ENCODE results near the gene PIM2. TPM values are rescaled to one million over a fixed set of nuclear protein-coding genes. Genes with fewer than 3 reads are reported as not detected.
A peak's percentile ranks its signal among the peaks of the same experiment; 100 is the strongest.

The PIM2 gene
- total RNA-seq, 4 donors from 2014 or later: 2.3 to 3.5 (median 2.4) TPM

DNA sequence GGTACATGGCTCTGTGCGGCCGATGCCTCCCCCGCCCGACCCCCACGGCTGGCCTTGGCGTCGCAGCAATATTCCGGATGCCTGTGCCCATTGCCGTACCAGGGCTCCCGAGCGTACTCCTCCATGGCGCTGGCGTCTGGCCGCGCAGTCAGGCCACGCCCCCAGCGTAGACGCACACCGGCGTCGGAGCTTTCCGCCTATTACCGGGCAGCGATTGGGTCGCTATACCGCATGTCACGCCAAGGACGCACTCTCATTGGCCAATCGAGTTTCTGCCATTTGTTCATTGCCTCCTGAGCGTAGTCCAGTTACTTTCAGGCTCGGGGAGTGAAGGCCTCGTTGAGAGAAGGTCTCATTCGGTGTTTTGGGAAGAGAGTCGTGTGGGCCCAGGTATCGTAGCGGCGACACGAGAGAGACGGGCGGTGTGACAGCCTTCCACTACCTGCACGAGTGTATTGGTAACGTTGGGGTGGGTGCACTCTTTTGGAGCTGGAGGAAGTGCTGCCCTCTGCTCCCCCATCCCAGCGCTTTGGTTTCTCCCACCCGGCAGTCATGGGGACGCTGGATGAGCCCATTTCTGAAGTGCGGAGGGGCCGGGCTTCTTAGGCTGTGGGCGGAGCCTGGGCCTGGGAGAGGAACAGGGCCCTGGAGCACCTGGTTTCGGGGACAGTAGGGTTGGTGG, 21.1 kb downstream of the PIM2 start, which contains the start of the genes PQBP1 and TIMM17B:
Gene PQBP1, plus strand, starts transcription at position 306 of the 682 bp plus-strand sequence. CDS start 580 bp downstream, outside the sequence.
Gene TIMM17B, minus strand, starts transcription at position 144 of the 682 bp plus-strand sequence. Its CDS starts 19 bp downstream, at position 125.
- peak within 1 kb of the TSS; percentile 62 to 79 (median 72) for H3K4me3 ChIP-seq
- DNase-seq (peak; percentile 87 to 92), ATAC-seq (peak; percentile 95 to 97)
- peaks cover 0 to 15% of the 10 kb centered on the region in 2 donors for H3K36me3 ChIP-seq
- TF ChIP-seq POLR2A (IDR thresholded peaks at IDR 0.05): peak; percentile 76 to 88
- TF ChIP-seq, protein P1, sequence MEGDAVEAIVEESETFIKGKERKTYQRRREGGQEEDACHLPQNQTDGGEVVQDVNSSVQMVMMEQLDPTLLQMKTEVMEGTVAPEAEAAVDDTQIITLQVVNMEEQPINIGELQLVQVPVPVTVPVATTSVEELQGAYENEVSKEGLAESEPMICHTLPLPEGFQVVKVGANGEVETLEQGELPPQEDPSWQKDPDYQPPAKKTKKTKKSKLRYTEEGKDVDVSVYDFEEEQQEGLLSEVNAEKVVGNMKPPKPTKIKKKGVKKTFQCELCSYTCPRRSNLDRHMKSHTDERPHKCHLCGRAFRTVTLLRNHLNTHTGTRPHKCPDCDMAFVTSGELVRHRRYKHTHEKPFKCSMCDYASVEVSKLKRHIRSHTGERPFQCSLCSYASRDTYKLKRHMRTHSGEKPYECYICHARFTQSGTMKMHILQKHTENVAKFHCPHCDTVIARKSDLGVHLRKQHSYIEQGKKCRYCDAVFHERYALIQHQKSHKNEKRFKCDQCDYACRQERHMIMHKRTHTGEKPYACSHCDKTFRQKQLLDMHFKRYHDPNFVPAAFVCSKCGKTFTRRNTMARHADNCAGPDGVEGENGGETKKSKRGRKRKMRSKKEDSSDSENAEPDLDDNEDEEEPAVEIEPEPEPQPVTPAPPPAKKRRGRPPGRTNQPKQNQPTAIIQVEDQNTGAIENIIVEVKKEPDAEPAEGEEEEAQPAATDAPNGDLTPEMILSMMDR (IDR thresholded peaks at IDR 0.05 in 4 of 5, conservative IDR thresholded peaks at IDR 0.05 in 1 of 5): no peak
- H3K27me3 ChIP-seq: no peaks in the 10 kb centered on the region
- intact Hi-C loops (cut with DNase I; ENCODE audit: low total_unique reads) (loop anchor here (1.0 to 10.0 kb wide), 5 partner anchors 96 to 300 kb away; partner anchors contain the start of genes GRIPAP1, MAGIX and WDR13), in situ Hi-C loops (cut with MboI; ENCODE audit: low sequenced_read_pairs in 4 of 4) (loop anchor here in 1 of 4 donors (10.0 kb wide), 1 partner anchor 93 kb away; the partner anchor contains the start of gene HDAC6)
- H3K27ac ChIP-seq: peak within 1 kb of the TSS; percentile 90 to 98 (median 95)
- no peaks in the 10 kb centered on the region for H3K9me3 ChIP-seq
- peaks cover 0 to 12% of the 10 kb centered on the region in 2 donors for H3K4me1 ChIP-seq

DNA sequence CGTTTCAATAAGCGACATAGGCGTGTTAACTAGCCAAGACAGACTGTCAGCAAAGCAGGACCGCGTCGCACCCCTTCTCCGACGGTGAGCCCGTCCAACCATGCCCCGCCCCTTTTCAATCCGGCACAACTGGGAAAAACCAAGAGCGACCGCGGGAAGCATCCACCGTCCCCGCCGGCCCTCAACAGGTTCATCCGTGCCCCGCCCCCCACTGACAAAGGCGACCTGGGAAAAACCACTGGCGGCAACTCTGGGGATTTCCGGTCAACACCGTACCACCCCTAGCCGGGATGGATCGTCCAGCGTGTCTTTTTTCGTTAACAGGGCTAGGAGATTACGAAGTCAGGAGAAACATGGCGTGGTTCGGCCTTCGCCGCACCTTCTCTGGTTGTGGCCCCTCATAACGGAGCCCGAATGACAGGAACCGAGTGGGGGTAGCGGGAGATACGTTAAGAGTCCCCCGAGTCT, 21.6 kb downstream of the PIM2 start:
- H3K36me3 ChIP-seq: peaks cover 0 to 12% of the 10 kb centered on the region in 2 donors
- no peaks in the 10 kb centered on the region for H3K27me3 ChIP-seq
- ATAC-seq: peak; percentile 31 to 64
- in situ Hi-C loops (cut with MboI; ENCODE audit: low sequenced_read_pairs in 4 of 4) (loop anchor here in 1 of 4 donors (10.0 kb wide), 1 partner anchor 92 kb away; the partner anchor contains the start of gene HDAC6), intact Hi-C loops (cut with DNase I; ENCODE audit: low total_unique reads) (loop anchor here (1.0 to 10.0 kb wide), 5 partner anchors 96 to 300 kb away; partner anchors contain the start of genes GRIPAP1, MAGIX and WDR13)
- H3K4me1 ChIP-seq: peaks cover under 1 to 12% of the 10 kb centered on the region in 2 donors
- TF ChIP-seq POLR2A (IDR thresholded peaks at IDR 0.05): no peak
- TF ChIP-seq, protein P1 (IDR thresholded peaks at IDR 0.05 in 4 of 5, conservative IDR thresholded peaks at IDR 0.05 in 1 of 5): no peak
- H3K27ac ChIP-seq: peak overlapping the region; percentile 90 to 98 (median 95)
- no peaks in the 10 kb centered on the region for H3K9me3 ChIP-seq
- peak; percentile 58 to 77 for DNase-seq
- H3K4me3 ChIP-seq: peak overlapping the region; percentile 62 to 79 (median 72)

DNA sequence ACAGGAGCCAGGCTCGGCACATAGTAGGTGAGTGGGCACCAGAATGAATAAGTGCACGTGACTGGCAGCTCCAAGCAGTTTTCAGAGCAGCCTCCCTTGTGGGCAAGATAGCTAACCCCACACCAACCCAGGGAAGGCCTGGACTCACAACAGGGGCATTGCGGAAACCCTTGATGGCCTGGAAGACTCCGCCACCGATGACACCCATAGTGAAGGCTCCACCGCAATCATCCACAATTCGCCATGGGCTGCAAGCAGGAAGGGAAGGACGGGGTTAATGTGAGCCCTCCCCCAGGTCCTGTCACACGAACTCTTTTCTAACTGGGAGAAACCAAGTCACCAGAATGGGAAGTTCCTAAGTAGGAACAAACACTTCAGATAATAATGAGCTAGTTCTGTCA, 22.2 kb downstream of the PIM2 start:
- H3K4me3 ChIP-seq: peak overlapping the region; percentile 62 to 79 (median 72)
- TF ChIP-seq POLR2A (IDR thresholded peaks at IDR 0.05): no peak
- TF ChIP-seq, protein P1 (IDR thresholded peaks at IDR 0.05 in 4 of 5, conservative IDR thresholded peaks at IDR 0.05 in 1 of 5): no peak
- no peak for ATAC-seq
- in situ Hi-C loops (cut with MboI; ENCODE audit: low sequenced_read_pairs in 4 of 4): loop anchor here in 1 of 4 donors (10.0 kb wide), 1 partner anchor 92 kb away; the partner anchor contains the start of gene HDAC6
- H3K9me3 ChIP-seq: no peaks in the 10 kb centered on the region
- no peaks in the 10 kb centered on the region for H3K27me3 ChIP-seq
- no peak for DNase-seq
- H3K27ac ChIP-seq: peak overlapping the region; percentile 90 to 98 (median 95)
- H3K4me1 ChIP-seq: peaks cover 5 to 16% of the 10 kb centered on the region in 2 donors
- intact Hi-C loops (cut with DNase I; ENCODE audit: low total_unique reads): loop anchor here (1.0 to 10.0 kb wide), 5 partner anchors 95 to 299 kb away; partner anchors contain the start of genes GRIPAP1, MAGIX and WDR13
- peaks cover 0 to 6% of the 10 kb centered on the region in 2 donors for H3K36me3 ChIP-seq

DNA sequence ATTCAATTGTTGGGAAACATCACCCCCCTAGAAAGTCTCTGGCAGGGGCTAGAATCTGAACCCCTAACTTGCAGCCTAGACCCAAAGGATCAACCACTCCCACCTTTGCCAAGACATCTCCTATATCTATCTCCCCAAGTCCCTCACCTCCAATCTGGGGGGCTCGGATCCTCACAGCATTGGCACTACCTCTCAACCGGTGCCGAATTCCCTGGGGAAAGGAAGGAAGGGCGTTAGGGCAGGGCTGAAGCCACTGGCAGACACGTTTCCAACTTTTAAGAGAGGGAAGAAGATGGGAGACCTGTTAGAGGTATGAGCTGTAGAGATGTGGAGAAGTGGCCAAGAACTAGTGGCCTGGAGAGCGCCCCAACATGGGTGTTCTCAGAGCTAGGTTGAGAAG, 23.9 kb downstream of the PIM2 start:
- DNase-seq: no peak
- TF ChIP-seq, protein P1 (IDR thresholded peaks at IDR 0.05 in 4 of 5, conservative IDR thresholded peaks at IDR 0.05 in 1 of 5): no peak
- TF ChIP-seq POLR2A (IDR thresholded peaks at IDR 0.05): no peak
- Histone ChIP-seq H3K9me3 (no peaks in the 10 kb centered on the region), H3K27ac (no peak overlapping the region), H3K4me1 (peaks cover 5 to 16% of the 10 kb centered on the region in 2 donors), H3K27me3 (no peaks in the 10 kb centered on the region), H3K4me3 (no peak overlapping the region), H3K36me3 (peaks cover 0 to 4% of the 10 kb centered on the region in 2 donors)
- no peak for ATAC-seq
- intact Hi-C loops (cut with DNase I; ENCODE audit: low total_unique reads) (loop anchor here (5.0 to 10.0 kb wide), 5 partner anchors 107 to 298 kb away; partner anchors contain the start of genes GRIPAP1, MAGIX, TFE3 and WDR13), in situ Hi-C loops (cut with MboI; ENCODE audit: low sequenced_read_pairs in 4 of 4) (loop anchor here in 1 of 4 donors (10.0 kb wide), 1 partner anchor 90 kb away; the partner anchor contains the start of gene HDAC6)
